SK-N-SH treated with all-trans-retinoic acid at 6 μM for 48 hours (cell line): ENCODE data around the gene BABAM2.

ENCODE experiments used
- ATAC-seq: fragments of 200-7000 bp; cut with Tn5 transposase; 3 replicates; pipeline ENCODE4 v1.9.1; 2020; ENCODE audit warnings: mild to moderate bottlenecking, moderate library complexity
- ARNTL ChIP-seq: fragments of 450-650 bp; formaldehyde crosslinking; IDR thresholded peaks from 2 replicates; pipeline ENCODE4 v1.5.0; 2020; ENCODE audit warnings: low read depth, mild to moderate bottlenecking, moderate library complexity, borderline replicate concordance
- BACH2 ChIP-seq: fragments of 250-450 bp; sonication (Bioruptor Pico); IDR thresholded peaks from 2 replicates; pipeline ENCODE4 v1.9.0; 2021; ENCODE audit warnings: mild to moderate bottlenecking, borderline replicate concordance
- CREB5 ChIP-seq: fragments of 250-450 bp; sonication (Bioruptor Pico); IDR thresholded peaks from 2 replicates; pipeline ENCODE4 v1.5.1; 2020; ENCODE audit warnings: low read depth, mild to moderate bottlenecking, moderate library complexity
- CSDC2 ChIP-seq: fragments of 250-450 bp; sonication (Bioruptor Pico); IDR thresholded peaks from 2 replicates; pipeline ENCODE4 v1.5.0; 2020; ENCODE audit warnings: mild to moderate bottlenecking, moderate library complexity
- CSRNP3 ChIP-seq: fragments of 250-450 bp; sonication (Bioruptor Pico); IDR thresholded peaks from 2 replicates; pipeline ENCODE4 v1.5.1; 2021; ENCODE audit warnings: mild to moderate bottlenecking, moderate library complexity
- ESRRG ChIP-seq: fragments of 250-450 bp; sonication (Bioruptor Pico); IDR thresholded peaks from 2 replicates; pipeline ENCODE4 v1.6.1; 2021; ENCODE audit warnings: mild to moderate bottlenecking
- GLIS3 ChIP-seq: fragments of 250-450 bp; sonication (Bioruptor Pico); IDR thresholded peaks from 2 replicates; pipeline ENCODE4 v1.5.0; 2020; ENCODE audit warnings: mild to moderate bottlenecking, moderate library complexity
- ISL1 ChIP-seq: fragments of 250-450 bp; sonication (Bioruptor Pico); IDR thresholded peaks from 2 replicates; pipeline ENCODE4 v2.1.2; 2022; ENCODE audit warnings: mild to moderate bottlenecking, moderate library complexity
- PATZ1 ChIP-seq: fragments of 250-450 bp; sonication (Bioruptor Pico); IDR thresholded peaks from 2 replicates; pipeline ENCODE4 v1.8.0; 2020; ENCODE audit warnings: mild to moderate bottlenecking, moderate library complexity, borderline replicate concordance
- PPARA ChIP-seq: fragments of 250-450 bp; sonication (Bioruptor Pico); IDR thresholded peaks from 2 replicates; pipeline ENCODE4 v1.5.0; 2020; ENCODE audit warnings: mild to moderate bottlenecking, borderline replicate concordance
- RARB ChIP-seq: fragments of 250-450 bp; sonication (Bioruptor Pico); IDR thresholded peaks from 2 replicates; pipeline ENCODE4 v1.8.0; 2021; ENCODE audit warnings: mild to moderate bottlenecking, moderate library complexity
- SNAI2 ChIP-seq: fragments of 250-450 bp; sonication (Bioruptor Pico); IDR thresholded peaks from 2 replicates; pipeline ENCODE4 v1.5.0; 2020; ENCODE audit warnings: mild to moderate bottlenecking, moderate library complexity
- TCF4 ChIP-seq: fragments of 250-450 bp; sonication (Bioruptor Pico); IDR thresholded peaks from 2 replicates; pipeline ENCODE4 v1.8.0; 2021; ENCODE audit warnings: mild to moderate bottlenecking, moderate library complexity, borderline replicate concordance
- TOX ChIP-seq: fragments of 250-450 bp; sonication (Bioruptor Pico); IDR thresholded peaks from 2 replicates; pipeline ENCODE4 v1.8.0; 2021; ENCODE audit warnings: mild to moderate bottlenecking, moderate library complexity, borderline replicate concordance
- TSHZ2 ChIP-seq: fragments of 250-450 bp; sonication (Bioruptor Pico); IDR thresholded peaks from 2 replicates; pipeline ENCODE4 v1.5.0; 2020; ENCODE audit warnings: mild to moderate bottlenecking, moderate library complexity
- ZFP3 ChIP-seq: fragments of 250-450 bp; sonication (Bioruptor Pico); IDR thresholded peaks from 2 replicates; pipeline ENCODE4 v1.5.0; 2020; ENCODE audit warnings: mild to moderate bottlenecking, moderate library complexity
- ZFP30 ChIP-seq: fragments of 450-650 bp; formaldehyde crosslinking; IDR thresholded peaks from 2 replicates; pipeline ENCODE4 v1.5.0; 2022; ENCODE audit warnings: mild to moderate bottlenecking, moderate library complexity
- ZNF565 ChIP-seq: fragments of 450-650 bp; formaldehyde crosslinking; conservative IDR thresholded peaks from 2 replicates; pipeline ENCODE4 v1.5.0; 2020; ENCODE audit warnings: low read depth, mild to moderate bottlenecking, moderate library complexity
- ZNF70 ChIP-seq: fragments of 450-650 bp; formaldehyde crosslinking; IDR thresholded peaks from 2 replicates; pipeline ENCODE4 v1.5.0; 2020; ENCODE audit warnings: mild to moderate bottlenecking, moderate library complexity
- ZNF8 ChIP-seq: fragments of 450-650 bp; formaldehyde crosslinking; IDR thresholded peaks from 2 replicates; pipeline ENCODE4 v1.5.0; 2020; ENCODE audit warnings: mild to moderate bottlenecking, moderate library complexity

BABAM2 gene

GRCh38 chr2:27952070-27952469 lies 61.5 kb downstream of the BABAM2 start:
- TF ChIP-seq ARNTL (CRISPR knock-in tag) (no peak), ISL1 (no peak), BACH2 (CRISPR knock-in tag) (no peak), TSHZ2 (CRISPR knock-in tag) (no peak), TCF4 (CRISPR knock-in tag) (no peak), GLIS3 (CRISPR knock-in tag) (no peak), CREB5 (CRISPR knock-in tag) (no peak), CSDC2 (CRISPR knock-in tag) (no peak), ESRRG (CRISPR knock-in tag) (no peak), ZNF8 (CRISPR knock-in tag) (no peak), ZFP3 (no peak), PPARA (CRISPR knock-in tag) (no peak), RARB (CRISPR knock-in tag) (no peak), ZNF565 (no peak), CSRNP3 (no peak)
- ATAC-seq = no peak

- TF ChIP-seq TCF4 (CRISPR knock-in tag) = no peak
- no peak for TF ChIP-seq PATZ1
- TF ChIP-seq TOX (CRISPR knock-in tag) = no peak
- TF ChIP-seq ESRRG (CRISPR knock-in tag) = no peak
- no peak for TF ChIP-seq ZNF8 (CRISPR knock-in tag)
- no peak for TF ChIP-seq RARB (CRISPR knock-in tag)
- no peak for TF ChIP-seq ZNF70
- no peak for TF ChIP-seq CSDC2 (CRISPR knock-in tag)
- TF ChIP-seq GLIS3 (CRISPR knock-in tag) = no peak
- TF ChIP-seq TSHZ2 (CRISPR knock-in tag) = no peak
- TF ChIP-seq BACH2 (CRISPR knock-in tag) = no peak
- no peak for TF ChIP-seq CSRNP3
- TF ChIP-seq ARNTL (CRISPR knock-in tag) = no peak
- no peak for TF ChIP-seq ZNF565
- TF ChIP-seq ZFP3 = no peak
- no peak for TF ChIP-seq PPARA (CRISPR knock-in tag)
- TF ChIP-seq SNAI2 = no peak
- no peak for TF ChIP-seq ZFP30 (CRISPR knock-in tag)
- TF ChIP-seq, all 23 proteins: peak for 0
- ATAC-seq = no peak
These were observed 62.5 kb downstream of the BABAM2 start for GRCh38 chr2:27953077-27953476.
